Thyroid gland (tissue), 4 donors: ENCODE results near the gene SGF29.

Source experiments
- CTCF ChIP-seq, 6 experiments: fragments of 200-600 bp in 3 of 6; fragments of 450-650 bp in 3 of 6; sonication (generic) in 3 of 6; IDR thresholded peaks; one replicate each; pipeline ENCODE4 v1.5.1; 2016 to 2019; ENCODE audit warnings: antibody characterized with exemption in 6 of 6, mild to moderate bottlenecking in 2 of 6, inconsistent platforms in 1 of 6, moderate library complexity in 1 of 6
- POLR2A ChIP-seq, 2 donors: fragments of 450-650 bp; IDR thresholded peaks; one replicate each; pipeline ENCODE4 v1.6.1; 2017; ENCODE audit warnings: antibody characterized with exemption in 2 of 2, mild to moderate bottlenecking in 2 of 2, moderate library complexity in 1 of 2

DNA sequence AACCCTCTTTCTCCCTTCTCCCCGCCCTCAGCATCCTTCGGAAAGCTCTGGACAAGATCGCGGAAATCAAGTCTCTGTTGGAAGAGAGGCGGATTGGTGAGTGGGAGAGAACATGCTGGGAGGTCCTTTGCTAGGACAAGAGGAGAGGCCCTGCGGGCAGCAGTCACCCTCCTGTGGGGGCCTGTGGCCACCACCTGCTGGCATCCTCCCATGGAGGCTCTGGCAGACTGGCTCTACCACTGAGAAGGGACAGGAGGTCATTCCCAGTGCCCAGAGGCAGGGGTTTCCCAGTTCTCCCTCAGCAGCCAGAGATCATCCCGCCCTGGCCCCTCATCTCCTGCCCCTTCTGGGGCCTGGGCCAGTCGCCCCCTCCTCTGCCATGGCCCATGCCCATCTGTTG is 35.3 kb downstream of the SGF29 start:
- TF ChIP-seq POLR2A (IDR thresholded peaks at IDR 0.05) (no peak), CTCF (IDR thresholded peaks at IDR 0.05) (no peak)
